Measurements from ENCODE around the gene PLSCR2. TPM values are rescaled to one million over a fixed set of nuclear protein-coding genes. Genes with fewer than 3 reads are reported as not detected.

The PLSCR2 gene
- total and polyA plus RNA-seq, 10 of the 15 experiments (the other 5 are each of a cell fraction or from before 2014, with no cell fraction given) = not detected

- TF ChIP-seq TAF1 (IDR thresholded peaks at IDR 0.05; ENCODE audit: borderline replicate concordance, low read depth, low read length) (no peak), LARP7 (IDR thresholded peaks at IDR 0.05) (no peak)
Observed at GRCh38 chr3:146493761-146494160, 24.4 kb upstream of the PLSCR2 start (continued).

- H3K27me3 ChIP-seq (replicated peaks in 1 of 2; ENCODE audit: control insufficient read depth in 2 of 2, insufficient read depth in 2 of 2, low read length in 1 of 2) = no peaks in the 10 kb centered on the region
- no peak overlapping the region for H3K27ac ChIP-seq (ENCODE audit: control insufficient read depth, insufficient read depth)
- in situ Hi-C loops (cut with MboI) (no loop called here), intact Hi-C loops (cut with micrococcal nuclease; ENCODE audit: unreplicated experiment) (no loop called here)
- no peaks in the 10 kb centered on the region for H3K79me2 ChIP-seq (ENCODE audit: control insufficient read depth, insufficient read depth, low read length)
- no peak overlapping the region for H3K4me3 ChIP-seq
- TF ChIP-seq PRDM15 (CRISPR knock-in tag; IDR thresholded peaks at IDR 0.05) (no peak), IRF5 (IDR thresholded peaks at IDR 0.05; ENCODE audit: borderline replicate concordance) (no peak), DPF2 (IDR thresholded peaks at IDR 0.05) (no peak), ZNF384 (IDR thresholded peaks at IDR 0.05; ENCODE audit: borderline replicate concordance, low read depth, low read length) (no peak), PKNOX1 (IDR thresholded peaks at IDR 0.05) (no peak), RAD21 (IDR thresholded peaks at IDR 0.05; ENCODE audit: insufficient read depth, low read depth, low read length) (no peak), ATF7 (IDR thresholded peaks at IDR 0.05; ENCODE audit: low read depth) (no peak), POLR2A (IDR thresholded peaks at IDR 0.05; ENCODE audit: low read depth, low read length) (no peak), PML (IDR thresholded peaks at IDR 0.05; ENCODE audit: low read length) (no peak), JUNB (IDR thresholded peaks at IDR 0.05) (no peak), FOS (IDR thresholded peaks at IDR 0.05; ENCODE audit: borderline replicate concordance, extremely low read depth, insufficient read length) (no peak), RCOR1 (conservative IDR thresholded peaks at IDR 0.05; ENCODE audit: low read depth, low read length) (no peak), BACH1 (IDR thresholded peaks at IDR 0.05; ENCODE audit: borderline replicate concordance) (no peak), HDAC2 (IDR thresholded peaks at IDR 0.05) (no peak), ZNF622 (IDR thresholded peaks at IDR 0.05) (no peak), SUPT20H (IDR thresholded peaks at IDR 0.05; ENCODE audit: borderline replicate concordance, control insufficient read depth, low read depth, low read length) (no peak)
- ChIA-PET POLR2A (no interaction called here), SMC1A (ENCODE audit: uncharacterized antibody, unreplicated experiment) (no interaction called here), RAD21 (ENCODE audit: unreplicated experiment) (no interaction called here), CTCF (interaction anchor here (1.4 kb wide), 1 partner anchor 428 kb away, joined by 3 read pairs; no protein-coding TSS in a partner anchor)
- no peaks in the 10 kb centered on the region for H3K4me1 ChIP-seq (ENCODE audit: control insufficient read depth, insufficient read depth, low read length)
- FAIRE-seq = no peak
- no peaks in the 10 kb centered on the region; the same call in 2 of the 3 replicates for H3K9me3 ChIP-seq (replicated peaks; ENCODE audit: control insufficient read depth, insufficient read depth, low read length)
- no peak overlapping the region for H2AFZ ChIP-seq (ENCODE audit: control insufficient read depth, low read depth, low read length)
- DNase-seq (ENCODE audit: low read depth, low spot score) = no peak
- WGBS (ENCODE audit: insufficient coverage, insufficient replicate concordance, low lambda C conversion rate, missing lambda C conversion rate) = 39% methylated on average over 2 of the region's 2 CpGs
- no TSS peak for BruUV-seq (replicated peaks)
- no peak overlapping the region for H3K4me2 ChIP-seq (ENCODE audit: control insufficient read depth, insufficient read depth)
- no peaks in the 10 kb centered on the region for H3K36me3 ChIP-seq (ENCODE audit: control insufficient read depth in 2 of 2, insufficient read depth in 2 of 2, low read length in 1 of 2)
- no peak overlapping the region for H3K9ac ChIP-seq (ENCODE audit: control insufficient read depth, insufficient read depth, low read length)
- H4K20me1 ChIP-seq (ENCODE audit: control insufficient read depth, insufficient read depth) = no peaks in the 10 kb centered on the region
- ATAC-seq = no peak
Observed at GRCh38 chr3:146493221-146493620, 23.9 kb upstream of the PLSCR2 start.

Data from GM12878 (cell line).